Neural progenitor cell (in vitro differentiated cells): Measurements from ENCODE around the gene TNFRSF11A.
A peak's percentile ranks its signal among the peaks of the same experiment; 100 is the strongest.

Experiments used
- CTCF ChIP-seq: fragments of 200-600 bp; sonication (generic); IDR thresholded peaks from 2 replicates; pipeline ENCODE4 v1.5.1; 2017; ENCODE audit warnings: antibody characterized with exemption, mild to moderate bottlenecking
- EZH2 ChIP-seq: fragments of 200-600 bp; sonication (generic); IDR thresholded peaks from 2 replicates; pipeline ENCODE4 v1.6.1; 2017; ENCODE audit warnings: antibody characterized with exemption, mild to moderate bottlenecking, moderate library complexity

DNA sequence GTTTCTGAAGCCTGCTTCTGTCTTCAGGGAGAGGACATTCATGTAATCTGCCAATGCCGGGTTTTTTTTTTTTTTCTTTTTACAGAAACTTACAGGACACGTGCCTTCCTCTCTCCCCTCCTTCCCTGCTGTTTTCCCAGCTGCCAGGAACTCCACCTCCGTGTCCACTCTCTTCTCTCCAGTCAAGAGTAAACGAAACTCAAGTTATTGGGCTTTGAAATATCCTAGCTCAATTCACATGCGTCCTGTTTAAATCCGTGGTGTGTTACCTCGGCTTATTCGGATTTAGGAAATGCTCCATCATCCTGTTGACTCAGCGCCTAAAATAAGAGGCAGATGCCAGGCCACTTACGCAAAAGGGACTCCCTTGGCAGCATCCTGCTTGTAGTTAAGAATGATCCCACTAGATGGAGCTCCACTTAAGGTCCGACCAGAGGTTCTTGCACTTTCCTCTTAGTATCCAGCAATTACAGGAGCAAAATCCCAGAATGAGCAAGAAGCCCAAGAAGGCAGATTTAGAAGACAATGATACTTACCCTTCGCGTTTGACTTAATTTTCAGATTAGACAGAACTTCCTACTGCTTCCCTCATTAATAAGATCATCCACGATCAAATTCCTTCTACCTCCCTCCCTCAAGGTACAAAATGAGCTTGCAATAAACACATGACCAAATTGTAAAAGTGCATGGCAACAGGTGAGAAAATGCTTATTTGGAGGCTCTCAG lies 100.5 kb downstream of the TNFRSF11A start:
- TF ChIP-seq CTCF (peak; percentile 75), EZH2 (no peak)
